ENCODE measurements around the gene CFAP68. TPM values are rescaled to one million over a fixed set of nuclear protein-coding genes. Genes with fewer than 3 reads are reported as not detected.

CFAP68 gene
- total and polyA plus RNA-seq, 2 of the 13 experiments (the other 11 are each of a cell fraction or from before 2014, with no cell fraction given) = 22.2 to 25.6 TPM

GRCh38 chr11:111926505-111927391 lies 47.4 kb downstream of the CFAP68 start (continued):
- TF ChIP-seq REST (IDR thresholded peaks at IDR 0.05; ENCODE audit: borderline replicate concordance in 1 of 2, low read depth in 1 of 2, low read length in 2 of 2) = 0 out of 4 replicates have a peak, but pooled peaks of 1 of the 2 experiments have one; percentile 40
- 0 out of 2 replicates have a peak, but pooled peaks have one; percentile 76 for TF ChIP-seq ARID2 (CRISPR knock-in tag; IDR thresholded peaks at IDR 0.05; ENCODE audit: borderline replicate concordance)
- TF ChIP-seq E2F1 (CRISPR knock-in tag; IDR thresholded peaks at IDR 0.05) = peak; percentile 85; the same call in 1 of the 2 replicates
- no peak for TF ChIP-seq ZBTB1 (CRISPR knock-in tag; IDR thresholded peaks at IDR 0.05; ENCODE audit: borderline replicate concordance)
- no peak for TF ChIP-seq ZNF816 (CRISPR knock-in tag; IDR thresholded peaks at IDR 0.05; ENCODE audit: borderline replicate concordance)
- TF ChIP-seq MTA3 (CRISPR knock-in tag; IDR thresholded peaks at IDR 0.05) = no peak
- TF ChIP-seq ZNF331 (CRISPR knock-in tag; IDR thresholded peaks at IDR 0.05) = peak; percentile 49
- peak; percentile 83 for TF ChIP-seq GABPB1 (CRISPR knock-in tag; IDR thresholded peaks at IDR 0.05)
- TF ChIP-seq PHF5A (CRISPR knock-in tag; IDR thresholded peaks at IDR 0.05; ENCODE audit: low read depth, unreplicated experiment) = no peak
- TF ChIP-seq ZNF800 (CRISPR knock-in tag; IDR thresholded peaks at IDR 0.05) = peak; percentile 31; the same call in 1 of the 2 replicates
- peak; percentile 82 for TF ChIP-seq RFX1 (IDR thresholded peaks at IDR 0.05)
- 0 out of 2 replicates have a peak, but pooled peaks have one; percentile 28 for TF ChIP-seq CEBPG (CRISPR knock-in tag; IDR thresholded peaks at IDR 0.05)
- TF ChIP-seq MLX (CRISPR knock-in tag; IDR thresholded peaks at IDR 0.05) = no peak
- peak; percentile 61; the same call in 1 of the 2 replicates for TF ChIP-seq ISL2 (CRISPR knock-in tag; IDR thresholded peaks at IDR 0.05)
- no peak for TF ChIP-seq ZNF513 (CRISPR knock-in tag; conservative IDR thresholded peaks at IDR 0.05)
